GM19438 (cell line): Measurements from ENCODE around the gene CLSTN2.

Experiments used
- ATAC-seq: cut with Tn5 transposase; IDR thresholded peaks from one replicate; pipeline ENCODE4 v1.9.1; 2021; ENCODE audit warnings: low read depth; ENCODE audit not compliant: unreplicated experiment

CLSTN2 gene

GRCh38 chr3:140465988-140466387 is 531.0 kb downstream of the CLSTN2 start:
- ATAC-seq: no peak

GRCh38 chr3:140466535-140466934 is 531.5 kb downstream of the CLSTN2 start:
- ATAC-seq: no peak

- no peak for ATAC-seq
Observed at GRCh38 chr3:140467104-140467577, 532.2 kb downstream of the CLSTN2 start.

- ATAC-seq: no peak
Observed at GRCh38 chr3:140467796-140468315, 532.9 kb downstream of the CLSTN2 start.

GRCh38 chr3:140468407-140468806 is 533.4 kb downstream of the CLSTN2 start:
- no peak for ATAC-seq

GRCh38 chr3:140469491-140469890 is 534.5 kb downstream of the CLSTN2 start:
- no peak for ATAC-seq

- no peak for ATAC-seq
Observed at GRCh38 chr3:140470211-140470610, 535.2 kb downstream of the CLSTN2 start.

GRCh38 chr3:140470962-140471361 is 536.0 kb downstream of the CLSTN2 start:
- no peak for ATAC-seq

- no peak for ATAC-seq
Observed at GRCh38 chr3:140472306-140473020, 537.5 kb downstream of the CLSTN2 start.

GRCh38 chr3:140487566-140487965 is 552.6 kb downstream of the CLSTN2 start:
- no peak for ATAC-seq

GRCh38 chr3:140493271-140493670 is 558.3 kb downstream of the CLSTN2 start:
- ATAC-seq: no peak

- ATAC-seq: no peak
Observed at GRCh38 chr3:140494970-140495369, 560.0 kb downstream of the CLSTN2 start.

GRCh38 chr3:140497331-140497730 is 562.3 kb downstream of the CLSTN2 start:
- no peak for ATAC-seq

- ATAC-seq: no peak
Observed at GRCh38 chr3:140499114-140499757, 564.3 kb downstream of the CLSTN2 start.

GRCh38 chr3:140500473-140500872 is 565.5 kb downstream of the CLSTN2 start:
- no peak for ATAC-seq

GRCh38 chr3:140501061-140501769 is 566.2 kb downstream of the CLSTN2 start:
- ATAC-seq: no peak

GRCh38 chr3:140501770-140502364 is 566.9 kb downstream of the CLSTN2 start:
- no peak for ATAC-seq

GRCh38 chr3:140505213-140505612 is 570.2 kb downstream of the CLSTN2 start:
- ATAC-seq: peak; percentile 51

GRCh38 chr3:140505876-140506275 is 570.9 kb downstream of the CLSTN2 start:
- no peak for ATAC-seq

GRCh38 chr3:140508550-140508949 is 573.6 kb downstream of the CLSTN2 start:
- no peak for ATAC-seq

- no peak for ATAC-seq
Observed at GRCh38 chr3:140509534-140509933, 574.5 kb downstream of the CLSTN2 start.
